ENCODE results near the gene AIFM3. TPM values are rescaled to one million over a fixed set of nuclear protein-coding genes. Genes with fewer than 3 reads are reported as not detected.

AIFM3 gene
- total RNA-seq, 1 experiment from 2014 or later, result 1.1 TPM

- no peaks in the 10 kb centered on the region for H3K27me3 Mint-ChIP-seq (ENCODE audit: insufficient read depth, unreplicated experiment)
- TF ChIP-seq CTCF (IDR thresholded peaks at IDR 0.05; ENCODE audit: unreplicated experiment), result no peak
- no TSS peak for BruUV-seq (replicated peaks)
- no peaks in the 10 kb centered on the region for H3K9me3 Mint-ChIP-seq (ENCODE audit: unreplicated experiment)
- H3K4me3 Mint-ChIP-seq (ENCODE audit: unreplicated experiment), result no peak overlapping the region
- intact Hi-C loops (cut with micrococcal nuclease), result no loop called here
- ChIA-PET CTCF (interaction anchor here (0.7 to 0.8 kb wide), 2 partner anchors 19 kb away, joined by 3 to 5 read pairs; partner anchors contain the start of gene LZTR1), POLR2A (interaction anchor here (0.6 to 1.5 kb wide), 3 partner anchors 9 to 19 kb away, joined by 3 read pairs; partner anchors contain the start of gene LZTR1)
- no peak for DNase-seq (ENCODE audit: unreplicated experiment)
- no peaks in the 10 kb centered on the region for H3K4me1 Mint-ChIP-seq (ENCODE audit: insufficient read depth, unreplicated experiment)
- H3K27ac Mint-ChIP-seq (ENCODE audit: low read depth, unreplicated experiment), result no peak overlapping the region
- H3K36me3 Mint-ChIP-seq (ENCODE audit: insufficient read depth, unreplicated experiment), result no peaks in the 10 kb centered on the region
These were observed 3.6 kb upstream of the AIFM3 start for GRCh38 chr22:20963201-20964052.

GRCh38 chr22:20964090-20964798 is 2.8 kb upstream of the AIFM3 start:
- no peak for DNase-seq (ENCODE audit: unreplicated experiment)
- BruUV-seq (replicated peaks), result no TSS peak
- no peak for TF ChIP-seq CTCF (IDR thresholded peaks at IDR 0.05; ENCODE audit: unreplicated experiment)
- intact Hi-C loops (cut with micrococcal nuclease), result no loop called here
- H3K36me3 Mint-ChIP-seq (ENCODE audit: insufficient read depth, unreplicated experiment), result no peaks in the 10 kb centered on the region
- no peak overlapping the region for H3K27ac Mint-ChIP-seq (ENCODE audit: low read depth, unreplicated experiment)
- H3K27me3 Mint-ChIP-seq (ENCODE audit: insufficient read depth, unreplicated experiment), result no peaks in the 10 kb centered on the region
- H3K9me3 Mint-ChIP-seq (ENCODE audit: unreplicated experiment), result no peaks in the 10 kb centered on the region
- ChIA-PET POLR2A (interaction anchor here (1.5 kb wide), 1 partner anchor 18 kb away, joined by 3 read pairs; the partner anchor contains the start of gene LZTR1), CTCF (interaction anchor here (0.7 kb wide), 1 partner anchor 18 kb away, joined by 5 read pairs; the partner anchor contains the start of gene LZTR1)
- no peaks in the 10 kb centered on the region for H3K4me1 Mint-ChIP-seq (ENCODE audit: insufficient read depth, unreplicated experiment)
- H3K4me3 Mint-ChIP-seq (ENCODE audit: unreplicated experiment), result peak overlapping the region; percentile 29

GRCh38 chr22:20964799-20965103 is 2.3 kb upstream of the AIFM3 start:
- Mint-ChIP-seq H3K9me3 (ENCODE audit: unreplicated experiment) (no peaks in the 10 kb centered on the region), H3K4me3 (ENCODE audit: unreplicated experiment) (peak overlapping the region; percentile 29), H3K36me3 (ENCODE audit: insufficient read depth, unreplicated experiment) (no peaks in the 10 kb centered on the region), H3K27me3 (ENCODE audit: insufficient read depth, unreplicated experiment) (no peaks in the 10 kb centered on the region), H3K4me1 (ENCODE audit: insufficient read depth, unreplicated experiment) (no peaks in the 10 kb centered on the region), H3K27ac (ENCODE audit: low read depth, unreplicated experiment) (no peak overlapping the region)
- intact Hi-C loops (cut with micrococcal nuclease), result no loop called here
- no peak for DNase-seq (ENCODE audit: unreplicated experiment)
- no peak for TF ChIP-seq CTCF (IDR thresholded peaks at IDR 0.05; ENCODE audit: unreplicated experiment)
- ChIA-PET CTCF (no interaction called here), POLR2A (no interaction called here)
- BruUV-seq (replicated peaks), result no TSS peak

- no peak for TF ChIP-seq CTCF (IDR thresholded peaks at IDR 0.05; ENCODE audit: unreplicated experiment)
- Mint-ChIP-seq H3K27ac (ENCODE audit: low read depth, unreplicated experiment) (no peak overlapping the region), H3K4me3 (ENCODE audit: unreplicated experiment) (no peak overlapping the region), H3K27me3 (ENCODE audit: insufficient read depth, unreplicated experiment) (no peaks in the 10 kb centered on the region), H3K36me3 (ENCODE audit: insufficient read depth, unreplicated experiment) (no peaks in the 10 kb centered on the region), H3K4me1 (ENCODE audit: insufficient read depth, unreplicated experiment) (no peaks in the 10 kb centered on the region), H3K9me3 (ENCODE audit: unreplicated experiment) (no peaks in the 10 kb centered on the region)
- intact Hi-C loops (cut with micrococcal nuclease), result no loop called here
- no peak for DNase-seq (ENCODE audit: unreplicated experiment)
- ChIA-PET POLR2A (interaction anchor here (0.5 kb wide), 1 partner anchor 72 kb away, joined by 3 read pairs; no protein-coding TSS in a partner anchor), CTCF (no interaction called here)
- no TSS peak for BruUV-seq (replicated peaks)
These were observed 1.8 kb upstream of the AIFM3 start for GRCh38 chr22:20965104-20965887.

Data from MCF 10A (cell line).